ENCODE data around the gene CRELD2.

Gene CRELD2

GRCh38 chr22:49954354-49954753, 35.9 kb downstream of the CRELD2 start:
- Mint-ChIP-seq H3K27ac (peak overlapping the region in 1 of 3 experiments; percentile 34), H3K4me3 (no peak overlapping the region), H3K27me3 (ENCODE audit: low read depth) (peaks cover 4% of the 10 kb centered on the region), H3K9me3 (no peaks in the 10 kb centered on the region), H3K36me3 (ENCODE audit: low read depth) (no peaks in the 10 kb centered on the region), H3K4me1 (peaks cover 15% of the 10 kb centered on the region)
- TF ChIP-seq, protein P1, sequence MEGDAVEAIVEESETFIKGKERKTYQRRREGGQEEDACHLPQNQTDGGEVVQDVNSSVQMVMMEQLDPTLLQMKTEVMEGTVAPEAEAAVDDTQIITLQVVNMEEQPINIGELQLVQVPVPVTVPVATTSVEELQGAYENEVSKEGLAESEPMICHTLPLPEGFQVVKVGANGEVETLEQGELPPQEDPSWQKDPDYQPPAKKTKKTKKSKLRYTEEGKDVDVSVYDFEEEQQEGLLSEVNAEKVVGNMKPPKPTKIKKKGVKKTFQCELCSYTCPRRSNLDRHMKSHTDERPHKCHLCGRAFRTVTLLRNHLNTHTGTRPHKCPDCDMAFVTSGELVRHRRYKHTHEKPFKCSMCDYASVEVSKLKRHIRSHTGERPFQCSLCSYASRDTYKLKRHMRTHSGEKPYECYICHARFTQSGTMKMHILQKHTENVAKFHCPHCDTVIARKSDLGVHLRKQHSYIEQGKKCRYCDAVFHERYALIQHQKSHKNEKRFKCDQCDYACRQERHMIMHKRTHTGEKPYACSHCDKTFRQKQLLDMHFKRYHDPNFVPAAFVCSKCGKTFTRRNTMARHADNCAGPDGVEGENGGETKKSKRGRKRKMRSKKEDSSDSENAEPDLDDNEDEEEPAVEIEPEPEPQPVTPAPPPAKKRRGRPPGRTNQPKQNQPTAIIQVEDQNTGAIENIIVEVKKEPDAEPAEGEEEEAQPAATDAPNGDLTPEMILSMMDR (IDR thresholded peaks at IDR 0.05; ENCODE audit: unreplicated experiment in 3 of 3): no peak

- TF ChIP-seq, protein P1 (IDR thresholded peaks at IDR 0.05; ENCODE audit: unreplicated experiment in 3 of 3): no peak
- Mint-ChIP-seq H3K36me3 (ENCODE audit: low read depth) (no peaks in the 10 kb centered on the region), H3K27me3 (ENCODE audit: low read depth) (peaks cover 4% of the 10 kb centered on the region), H3K4me3 (peak overlapping the region in 1 of 3 experiments; percentile 23), H3K9me3 (no peaks in the 10 kb centered on the region), H3K27ac (peak overlapping the region in 2 of 3 experiments; percentile 34 to 58), H3K4me1 (peaks cover 15% of the 10 kb centered on the region)
Observed at GRCh38 chr22:49954991-49955580, 36.7 kb downstream of the CRELD2 start.

DNA sequence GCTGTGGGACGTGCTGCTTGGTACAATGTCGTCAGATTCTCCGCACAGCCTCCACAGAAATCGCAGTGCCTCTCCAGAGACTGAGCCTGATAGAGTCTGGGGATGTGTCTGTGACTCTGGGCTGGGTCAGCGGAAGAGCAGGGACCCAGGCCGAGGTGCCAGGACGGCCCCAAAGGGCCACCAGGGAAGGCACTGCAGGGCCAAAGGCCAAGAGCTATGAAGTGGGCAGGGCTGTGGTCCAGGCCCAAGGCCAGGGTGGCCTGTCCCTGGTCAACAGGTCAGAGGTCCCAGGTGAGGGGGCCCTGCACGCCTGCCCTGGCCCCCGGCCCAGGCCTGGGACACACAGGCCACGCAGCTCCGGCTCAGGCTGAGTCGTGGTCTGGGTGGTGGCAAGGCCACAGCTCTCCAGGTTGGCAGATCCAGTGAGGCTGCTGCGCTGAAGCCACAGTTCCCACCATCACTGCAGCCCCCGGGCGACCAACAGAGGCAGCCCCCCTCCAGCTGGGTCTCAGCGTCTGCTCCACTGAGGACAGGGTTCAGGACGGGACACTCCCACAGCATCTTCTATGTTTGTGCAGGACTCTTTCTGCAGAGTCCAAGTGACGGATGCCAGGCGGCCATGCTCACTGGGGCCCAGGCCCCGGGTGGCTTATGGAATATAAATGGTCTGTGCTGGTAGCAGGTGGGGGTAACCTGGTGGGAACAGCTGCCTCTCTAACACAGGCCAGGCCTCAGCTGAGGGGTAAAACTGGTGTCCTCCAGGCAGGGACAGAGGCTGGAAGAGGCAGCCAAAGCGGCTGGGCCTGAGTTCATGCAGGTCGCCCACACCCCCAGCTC, 37.4 kb downstream of the CRELD2 start:
- no peaks in the 10 kb centered on the region for H3K36me3 Mint-ChIP-seq (ENCODE audit: low read depth)
- peaks cover 4% of the 10 kb centered on the region for H3K27me3 Mint-ChIP-seq (ENCODE audit: low read depth)
- H3K27ac Mint-ChIP-seq: peak overlapping the region in 1 of 3 experiments; percentile 34

GRCh38 chr22:49956418-49956770, 38.0 kb downstream of the CRELD2 start:
- TF ChIP-seq, protein P1 (IDR thresholded peaks at IDR 0.05; ENCODE audit: unreplicated experiment in 3 of 3): no peak
- Mint-ChIP-seq H3K36me3 (ENCODE audit: low read depth) (no peaks in the 10 kb centered on the region), H3K9me3 (no peaks in the 10 kb centered on the region), H3K27me3 (ENCODE audit: low read depth) (peaks cover 4% of the 10 kb centered on the region), H3K4me3 (no peak overlapping the region), H3K4me1 (peaks cover 15% of the 10 kb centered on the region), H3K27ac (no peak overlapping the region)

More for the DNA sequence above, 37.4 kb downstream of the CRELD2 start:
- H3K4me1 Mint-ChIP-seq: peaks cover 15% of the 10 kb centered on the region
- no peak overlapping the region for H3K4me3 Mint-ChIP-seq
- no peaks in the 10 kb centered on the region for H3K9me3 Mint-ChIP-seq
- TF ChIP-seq, protein P1 (IDR thresholded peaks at IDR 0.05; ENCODE audit: unreplicated experiment in 3 of 3): no peak

DNA sequence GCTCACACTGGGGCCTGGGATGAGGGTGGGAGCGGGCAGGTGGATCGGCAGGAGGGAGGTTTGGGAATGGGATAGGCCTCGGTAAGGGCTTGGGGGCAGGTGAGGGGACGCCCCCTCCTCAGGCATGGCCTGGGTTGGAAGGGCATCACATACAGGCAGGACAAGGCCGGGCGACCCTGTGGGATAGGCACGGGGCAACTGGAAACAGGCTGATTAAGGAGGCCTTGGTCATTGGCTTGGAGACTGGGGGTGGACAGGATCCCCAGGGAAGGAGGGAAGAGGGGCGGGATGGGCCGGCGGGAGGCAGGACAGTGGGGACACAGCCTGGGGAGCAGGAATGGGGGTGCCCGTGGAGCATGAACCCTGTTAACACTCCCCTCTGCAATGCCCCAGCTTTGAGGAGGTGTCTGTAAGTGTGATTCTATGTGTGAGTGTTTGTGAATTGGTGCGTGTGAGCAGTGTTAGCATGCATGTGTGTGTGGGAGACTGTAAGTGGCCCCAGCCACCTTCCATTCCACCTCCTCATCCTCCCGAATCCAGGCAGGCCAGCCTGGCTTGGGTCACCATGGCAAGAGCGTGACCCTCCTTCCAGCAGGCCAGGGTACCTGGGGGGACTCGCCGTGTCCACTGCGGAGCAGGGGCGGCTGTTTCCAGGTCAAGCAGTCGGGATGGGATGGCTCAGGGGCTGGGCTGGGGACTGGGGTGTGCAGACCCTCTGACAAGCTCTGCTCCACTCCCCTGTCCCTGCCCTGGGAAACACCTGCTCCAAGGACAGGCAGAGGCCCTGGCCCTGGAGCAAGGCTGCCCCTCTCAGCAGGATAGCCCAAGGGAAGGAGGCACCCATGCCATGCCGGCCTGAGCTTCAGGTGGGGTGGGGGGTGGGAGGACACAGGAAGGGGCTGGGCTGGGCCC, 38.7 kb downstream of the CRELD2 start:
- H3K27me3 Mint-ChIP-seq (ENCODE audit: low read depth): peaks cover 4% of the 10 kb centered on the region
- peaks cover 14% of the 10 kb centered on the region for H3K4me1 Mint-ChIP-seq
- H3K9me3 Mint-ChIP-seq: no peaks in the 10 kb centered on the region
- H3K36me3 Mint-ChIP-seq (ENCODE audit: low read depth): no peaks in the 10 kb centered on the region
- peak overlapping the region in 2 of 3 experiments; percentile 74 to 78 for H3K27ac Mint-ChIP-seq
- TF ChIP-seq, protein P1 (IDR thresholded peaks at IDR 0.05; ENCODE audit: unreplicated experiment in 3 of 3): no peak
- H3K4me3 Mint-ChIP-seq: peak overlapping the region; percentile 41 to 77 (median 51)

All from nephron (organoid).